IMR-90 (cell line): ENCODE data around the gene KCNQ1. TPM values are rescaled to one million over a fixed set of nuclear protein-coding genes. Genes with fewer than 3 reads are reported as not detected.

Experiments
- ATAC-seq: fragments of 200-7000 bp; cut with Tn5 transposase; 2 replicates; pipeline ENCODE4 v1.9.1; 2020; ENCODE audit warnings: low read depth, mild to moderate bottlenecking, moderate library complexity
- BruUV-seq: library from RNA; stranded (reverse); fragments of 400-500 nt; replicated peaks from 2 replicates; lab custom pipeline; 2021; lab: Mats Ljungman, UMichigan
- CTCF ChIA-PET: fragments of 300-600 bp; formaldehyde crosslinking; extraction: SDS; loops from one replicate; lab custom pipeline; 2021; ENCODE audit warnings: antibody characterized with exemption; lab: Yijun Ruan, JAX
- POLR2A ChIA-PET: fragments of 300-600 bp; sonication (Branson Sonifier 250); formaldehyde crosslinking; loops from one replicate; lab custom pipeline; 2022; ENCODE audit warnings: antibody characterized with exemption; ENCODE audit not compliant: unreplicated experiment; lab: Charles Lee
- DNase-seq: peaks from one replicate; pipeline ENCODE4 v3.0.0; 2013
- H2AFZ ChIP-seq: replicated peaks from 2 replicates; pipeline ENCODE3; 2013; ENCODE audit warnings: low read length, mild to moderate bottlenecking; ENCODE audit not compliant: poor library complexity
- H2AK5ac ChIP-seq: 2 replicates; pipeline ENCODE4 v1.6.1; 2013; ENCODE audit warnings: low read depth, low read length, inconsistent platforms
- H2AK9ac ChIP-seq: replicated peaks from 2 replicates; pipeline ENCODE3; 2013; ENCODE audit warnings: mild to moderate bottlenecking, low read depth, low read length, moderate library complexity; ENCODE audit not compliant: poor library complexity
- H2BK120ac ChIP-seq: 2 replicates; pipeline ENCODE4 v1.6.1; 2013; ENCODE audit warnings: low read depth, low read length, inconsistent platforms
- H2BK15ac ChIP-seq: 3 replicates; pipeline ENCODE4 v1.6.1; 2013; ENCODE audit warnings: low read depth, low read length, inconsistent platforms
- H2BK20ac ChIP-seq: 2 replicates; pipeline ENCODE4 v1.6.1; 2013; ENCODE audit warnings: low read depth, mild to moderate bottlenecking, inconsistent platforms, low read length, moderate library complexity
- H2BK5ac ChIP-seq: 2 replicates; pipeline ENCODE4 v1.6.1; 2013; ENCODE audit warnings: mild to moderate bottlenecking, low read depth, low read length, inconsistent platforms; ENCODE audit not compliant: poor library complexity, severe bottlenecking
- H3K14ac ChIP-seq: replicated peaks from 2 replicates; pipeline ENCODE4 v1.6.1; 2013; ENCODE audit warnings: low read depth, low read length, inconsistent platforms
- H3K18ac ChIP-seq: 2 replicates; pipeline ENCODE4 v1.6.1; 2013; ENCODE audit warnings: low read depth, low read length, control low read depth
- H3K23ac ChIP-seq: 2 replicates; pipeline ENCODE4 v1.6.1; 2013; ENCODE audit warnings: low read depth, low read length, inconsistent platforms
- H3K27ac ChIP-seq: 2 replicates; pipeline ENCODE4 v1.5.1; 2013; ENCODE audit warnings: mild to moderate bottlenecking, control low read depth, low read length; ENCODE audit not compliant: insufficient read depth
- H3K27me3 ChIP-seq: 2 replicates; pipeline ENCODE4 v1.6.1; 2013; ENCODE audit warnings: low read length; ENCODE audit not compliant: control insufficient read depth, insufficient read depth
- H3K36me3 ChIP-seq: 2 replicates; pipeline ENCODE4 v1.6.1; 2013; ENCODE audit warnings: low read length, mixed read lengths; ENCODE audit not compliant: control insufficient read depth, insufficient read depth
- H3K4ac ChIP-seq: 2 replicates; pipeline ENCODE4 v1.6.1; 2013; ENCODE audit warnings: low read depth, low read length, inconsistent platforms
- H3K4me1 ChIP-seq: 2 replicates; pipeline ENCODE4 v1.6.1; 2013; ENCODE audit warnings: low read length, mixed read lengths; ENCODE audit not compliant: control insufficient read depth, insufficient read depth
- H3K4me2 ChIP-seq: 2 replicates; pipeline ENCODE4 v1.6.1; 2013; ENCODE audit warnings: low read depth, mild to moderate bottlenecking, control low read depth, low read length, moderate library complexity
- H3K4me3 ChIP-seq: 2 replicates; pipeline ENCODE4 v1.5.1; 2013; ENCODE audit warnings: low read depth, mild to moderate bottlenecking, control low read depth, low read length, moderate library complexity; ENCODE audit not compliant: insufficient read depth
- H3K56ac ChIP-seq: 2 replicates; pipeline ENCODE4 v1.6.1; 2013; ENCODE audit warnings: low read length, inconsistent platforms; ENCODE audit not compliant: insufficient read depth; ENCODE audit errors: extremely low read depth
- H3K79me1 ChIP-seq, 2 experiments: 2 replicates each; pipeline ENCODE4 v1.6.1; 2013; ENCODE audit warnings: low read length in 2 of 2, inconsistent platforms in 1 of 2, low read depth in 1 of 2
- H3K9ac ChIP-seq: 2 replicates; pipeline ENCODE4 v1.6.1; 2013; ENCODE audit warnings: low read depth, low read length, control low read depth
- H3K9me1 ChIP-seq: 2 replicates; pipeline ENCODE4 v1.6.1; 2013; ENCODE audit warnings: low read length, inconsistent platforms; ENCODE audit not compliant: insufficient read depth
- H3K9me3 ChIP-seq: 2 replicates; pipeline ENCODE4 v1.6.1; 2013; ENCODE audit warnings: low read length; ENCODE audit not compliant: control insufficient read depth, insufficient read depth
- H4K20me1 ChIP-seq: 2 replicates; pipeline ENCODE4 v1.6.1; 2013; ENCODE audit warnings: low read length, inconsistent platforms; ENCODE audit not compliant: insufficient read depth
- H4K5ac ChIP-seq: 2 replicates; pipeline ENCODE4 v1.6.1; 2013; ENCODE audit warnings: mild to moderate bottlenecking, low read depth, low read length, control low read depth
- H4K8ac ChIP-seq, 2 experiments: 2 replicates each; pipeline ENCODE4 v1.6.1; 2013; ENCODE audit warnings: low read depth in 2 of 2, low read length in 2 of 2, control low read depth in 1 of 2, inconsistent platforms in 1 of 2
- H4K91ac ChIP-seq: 2 replicates; pipeline ENCODE4 v1.6.1; 2013; ENCODE audit warnings: low read depth, low read length, inconsistent platforms; ENCODE audit not compliant: insufficient read depth
- BHLHE40 ChIP-seq: fragments of 150-350 bp; IDR thresholded peaks from 2 replicates; pipeline ENCODE4 v1.6.1; 2016; ENCODE audit warnings: mild to moderate bottlenecking, low read depth, low read length
- CEBPB ChIP-seq: IDR thresholded peaks from 2 replicates; pipeline ENCODE4 v1.6.1; 2012; ENCODE audit warnings: low read depth, low read length, improper control_type of control experiment
- CHD1 ChIP-seq: IDR thresholded peaks from 2 replicates; pipeline ENCODE4 v1.6.1; 2012; ENCODE audit warnings: low read depth, low read length, improper control_type of control experiment
- CTCF ChIP-seq: conservative IDR thresholded peaks from 2 replicates; pipeline ENCODE4 v1.5.1; 2012; ENCODE audit warnings: mild to moderate bottlenecking, low read depth, low read length, improper control_type of control experiment
- ELK1 ChIP-seq: fragments of 150-350 bp; IDR thresholded peaks from 2 replicates; pipeline ENCODE4 v1.6.1; 2016; ENCODE audit warnings: low read depth, mild to moderate bottlenecking, low read length, moderate library complexity, borderline replicate concordance
- FOS ChIP-seq: fragments of 150-350 bp; IDR thresholded peaks from 2 replicates; pipeline ENCODE4 v1.6.1; 2016; ENCODE audit warnings: low read depth, low read length
- MAFK ChIP-seq: IDR thresholded peaks from 2 replicates; pipeline ENCODE4 v1.6.1; 2012; ENCODE audit warnings: low read depth, low read length, improper control_type of control experiment
- MAZ ChIP-seq: IDR thresholded peaks from 2 replicates; pipeline ENCODE4 v1.6.1; 2012; ENCODE audit warnings: low read depth, mild to moderate bottlenecking, low read length, improper control_type of control experiment, moderate library complexity, borderline replicate concordance
- MXI1 ChIP-seq: IDR thresholded peaks from 2 replicates; pipeline ENCODE4 v1.6.1; 2012; ENCODE audit warnings: low read depth, mild to moderate bottlenecking, low read length, moderate library complexity, borderline replicate concordance
- NFE2L2 ChIP-seq: fragments of 150-350 bp; IDR thresholded peaks from 2 replicates; pipeline ENCODE4 v1.6.1; 2016; ENCODE audit warnings: low read depth, mild to moderate bottlenecking, low read length
- POLR2A ChIP-seq: IDR thresholded peaks from 2 replicates; pipeline ENCODE4 v1.6.1; 2012; ENCODE audit warnings: mild to moderate bottlenecking, low read depth, low read length
- RAD21 ChIP-seq: IDR thresholded peaks from 2 replicates; pipeline ENCODE4 v1.6.1; 2012; ENCODE audit warnings: low read length, improper control_type of control experiment
- RCOR1 ChIP-seq: IDR thresholded peaks from 2 replicates; pipeline ENCODE4 v1.6.1; 2012; ENCODE audit warnings: mild to moderate bottlenecking, low read length, improper control_type of control experiment; ENCODE audit not compliant: insufficient replicate concordance
- RFX5 ChIP-seq: IDR thresholded peaks from 2 replicates; pipeline ENCODE4 v1.8.0; 2012; ENCODE audit warnings: low read depth, mild to moderate bottlenecking, low read length, moderate library complexity
- USF2 ChIP-seq: fragments of 150-350 bp; IDR thresholded peaks from 2 replicates; pipeline ENCODE4 v1.6.1; 2017; ENCODE audit warnings: mild to moderate bottlenecking, antibody characterized with exemption, low read length, low read depth
- WGBS, 2 experiments: methylation state at CpG; one replicate each; pipeline versions ENCODE4 v1.1.5 to v1.1.7; 2013; ENCODE audit warnings: missing lambda C conversion rate in 2 of 2; ENCODE audit not compliant: insufficient read length in 1 of 2; ENCODE audit errors: extremely low coverage in 2 of 2; 5-methylcytosine and 5-hydroxymethylcytosine counted together
- dilution Hi-C: fragments of 300-500 bp; cut with HindIII; formaldehyde crosslinking; loops from one replicate; pipeline ENCODE4 v1.14.3; 2018; ENCODE audit warnings: low sequenced_read_pairs; ENCODE audit not compliant: unreplicated experiment
- in situ Hi-C: fragments of 300-500 bp; cut with MboI; formaldehyde crosslinking; loops from 3 replicates; pipeline ENCODE4 v1.14.3; 2019; ENCODE audit warnings: low sequenced_read_pairs, inconsistent platforms, mixed read lengths
- intact Hi-C: fragments of 100-400 bp; cut with micrococcal nuclease; formaldehyde crosslinking; loops from 2 replicates; pipeline ENCODE4 v1.10.0; 2022
- polyA plus RNA-seq, 3 experiments: library from polyadenylated mRNA; depleted of rRNA; stranded (reverse); fragments of >200 nt; gene quantifications; 2 replicates each; pipeline ENCODE4 v1.2.3, GENCODE V29; 2012; ENCODE audit warnings: low replicate concordance in 1 of 3
- total RNA-seq: library from RNA; depleted of rRNA; stranded (reverse); fragments of >200 nt; gene quantifications from 2 replicates; pipeline ENCODE4 v1.2.3, GENCODE V29; 2012

KCNQ1 gene
- total and polyA plus RNA-seq, 2 of the 4 experiments (the other 2 are of a cell fraction) = 0.07 TPM; not detected in 1

GRCh38 chr11:2775626-2776350 lies 331.0 kb downstream of the KCNQ1 start:
- POLR2A ChIA-PET = no interaction called here
- no peak overlapping the region for H2BK20ac ChIP-seq
- H3K27me3 ChIP-seq = peaks cover 6% of the 10 kb centered on the region
- H2BK5ac ChIP-seq = no peak overlapping the region
- H3K4ac ChIP-seq = no peak overlapping the region
- TF ChIP-seq CTCF = no peak
- no peak for TF ChIP-seq BHLHE40
- no peak for TF ChIP-seq FOS
- TF ChIP-seq RAD21 = no peak
- TF ChIP-seq NFE2L2 = no peak
- no peak for TF ChIP-seq MXI1
- TF ChIP-seq MAFK = no peak
- no peak for TF ChIP-seq POLR2A
- no peak for TF ChIP-seq MAZ
- no peak for TF ChIP-seq USF2
- no peak for TF ChIP-seq RFX5
- no peak for TF ChIP-seq RCOR1
- no peak for TF ChIP-seq CHD1
- no peak for TF ChIP-seq ELK1
- TF ChIP-seq CEBPB = no peak
- H3K4me2 ChIP-seq = no peak overlapping the region
- ATAC-seq (no peak), DNase-seq (no peak)
- H3K4me3 ChIP-seq = no peak overlapping the region
- no peak overlapping the region for H3K27ac ChIP-seq
- no peak overlapping the region for H4K91ac ChIP-seq
- CTCF ChIA-PET = no interaction called here
- peaks cover 17% of the 10 kb centered on the region for H3K4me1 ChIP-seq
- WGBS, 2 experiments = 98% methylated on average over 14 of the region's 29 CpGs; no CpG with 5 or more reads in 1 of the 2 experiments
- H2AFZ ChIP-seq = no peak overlapping the region
- dilution Hi-C loops = no loop called here
- H3K23ac ChIP-seq = no peak overlapping the region
- no peak overlapping the region for H3K14ac ChIP-seq
- H3K9ac ChIP-seq = no peak overlapping the region
- H3K9me3 ChIP-seq = no peaks in the 10 kb centered on the region
- no peaks in the 10 kb centered on the region; the same call in 1 of the 2 replicates for H4K20me1 ChIP-seq
- no peak overlapping the region for H3K18ac ChIP-seq
- no TSS peak for BruUV-seq
- H3K56ac ChIP-seq = no peak overlapping the region
- no peaks in the 10 kb centered on the region for H3K9me1 ChIP-seq
- H2AK9ac ChIP-seq = peak overlapping the region; percentile 59
- H2BK15ac ChIP-seq = no peak overlapping the region
- H4K5ac ChIP-seq = no peak overlapping the region
- H4K8ac ChIP-seq = no peak overlapping the region
- H3K36me3 ChIP-seq = no peaks in the 10 kb centered on the region
- in situ Hi-C loops = no loop called here
- intact Hi-C loops = no loop called here
- no peak overlapping the region for H2BK120ac ChIP-seq
- no peak overlapping the region for H2AK5ac ChIP-seq
- no peaks in the 10 kb centered on the region for H3K79me1 ChIP-seq
